Adrenal gland (tissue), 12 donors: ENCODE data around the gene LIPC. TPM values are rescaled to one million over a fixed set of nuclear protein-coding genes. Genes with fewer than 3 reads are reported as not detected.

Experiments used
- DNase-seq, 7 donors: peaks; one replicate each; pipeline ENCODE4 v3.0.0-alpha.2; 2019 to 2020
- H3K27ac ChIP-seq, 5 donors: fragments of 200-600 bp; sonication (generic) in 4 of 5; 1 replicate in 3 of 5; 2 replicates in 2 of 5; pipeline versions ENCODE4 v1.5.1 to v1.8.0; 2016 to 2020; ENCODE audit warnings: mild to moderate bottlenecking in 1 of 5
- H3K27me3 ChIP-seq: fragments of 200-600 bp; 2 replicates; pipeline ENCODE4 v1.8.0; 2021
- H3K36me3 ChIP-seq, 2 donors: fragments of 200-600 bp; replicated peaks in 1 of 2; 1 replicate in 1 of 2; 2 replicates in 1 of 2; pipeline versions ENCODE4 v1.5.1 to v1.8.0; 2018 to 2022
- H3K4me1 ChIP-seq, 2 donors: fragments of 200-600 bp; replicated peaks in 1 of 2; 1 replicate in 1 of 2; 2 replicates in 1 of 2; pipeline versions ENCODE4 v1.5.1 to v1.8.0; 2018 to 2021
- H3K4me3 ChIP-seq, 4 donors: fragments of 200-600 bp; sonication (generic) in 3 of 4; one replicate each; pipeline ENCODE4 v1.5.1; 2016 to 2018
- H3K9me3 ChIP-seq, 3 donors: fragments of 200-600 bp; sonication (generic) in 1 of 3; replicated peaks in 1 of 3; 1 replicate in 2 of 3; 2 replicates in 1 of 3; pipeline versions ENCODE4 v1.5.1 to v1.8.0; 2016 to 2021
- CTCF ChIP-seq, 6 experiments: fragments of 450-650 bp in 4 of 6; fragments of 200-600 bp in 2 of 6; sonication (generic) in 1 of 6; IDR thresholded peaks; 1 replicate in 5 of 6; 2 replicates in 1 of 6; pipeline versions ENCODE4 v1.5.1 to v1.8.0; 2016 to 2021; ENCODE audit warnings: antibody characterized with exemption in 6 of 6, mild to moderate bottlenecking in 2 of 6, moderate library complexity in 1 of 6
- POLR2A ChIP-seq, 2 donors: fragments of 450-650 bp; IDR thresholded peaks; one replicate each; pipeline ENCODE4 v1.6.1; 2017; ENCODE audit warnings: antibody characterized with exemption in 2 of 2, mild to moderate bottlenecking in 2 of 2, moderate library complexity in 1 of 2
- WGBS, 4 donors: extraction: QIAGEN DNeasy Blood & Tissue Kit in 2 of 4; methylation state at CpG; one replicate each; pipeline versions ENCODE4 v1.1.5 to v1.1.7; 2013 to 2017; 5-methylcytosine and 5-hydroxymethylcytosine counted together
- intact Hi-C, 2 donors: fragments of 100-400 bp; cut with DNase I; formaldehyde crosslinking; loops; one replicate each; pipeline versions ENCODE4 v1.14.1 to v1.15.0; 2022 to 2023
- polyA plus RNA-seq, 3 donors: library from polyadenylated mRNA; stranded (reverse); fragments of 200-250 nt in 2 of 3; fragments of 350-450 nt in 1 of 3; fragmentation: Illumina TruSeq in 1 of 3; extraction: RNeasy Lipid Tissue Mini Kit (QIAGEN cat#74804) in 1 of 3; gene quantifications; one replicate each; pipeline ENCODE4 v1.2.3, GENCODE V29; 2013 to 2014
- total RNA-seq, 9 donors: library from RNA; depleted of rRNA in 4 of 9; stranded (reverse); fragments of >200 nt in 4 of 9; fragments of 120-200 nt in 1 of 9; fragmentation: NEBNext Ultra II Directional in 1 of 9; extraction: Animal tissue kit (Norgen Biotek cat#: 25700) in 1 of 9; gene quantifications; one replicate each; pipeline versions ENCODE4 v1.1.0 to v1.2.4, GENCODE V29; 2013 to 2023
- donor health status: healthy with polysubstance abuse.
- donor health status: Bipolar disorder and iron deficiency.
- donor health status: DM: yes; HTN: yes; CAD: no.
- donor health status: DM: no; HTN: no; CAD: no.
- donor health status: DM: no; HTN: no; CAD: no.
- donor health status: DM: yes; HTN: yes; CAD: no.

LIPC gene
- total and polyA plus RNA-seq, 12 donors, result 0.11 to 1.0 (median 0.24) TPM; not detected in 5

DNA sequence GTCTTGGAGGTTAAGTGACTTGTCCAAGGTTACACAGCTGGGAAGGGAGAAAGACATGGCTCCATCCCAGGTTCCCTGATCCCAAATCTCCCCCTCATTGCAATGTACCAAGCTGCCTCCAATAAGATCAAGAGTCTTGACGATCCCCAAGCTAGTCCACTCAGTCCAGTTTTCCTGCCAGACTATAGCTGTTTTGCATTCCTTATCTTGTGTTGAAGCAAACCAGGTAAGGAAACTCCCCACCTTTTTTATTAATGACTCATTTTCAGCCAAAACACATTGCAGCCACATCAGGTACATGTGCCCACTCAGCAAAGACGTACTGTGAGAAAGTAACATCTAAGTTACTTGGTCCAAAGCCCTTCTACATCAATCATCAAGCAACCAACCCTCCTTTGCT lies 41.9 kb downstream of the LIPC start:
- TF ChIP-seq CTCF (IDR thresholded peaks at IDR 0.05) (no peak), POLR2A (IDR thresholded peaks at IDR 0.05) (no peak)
- Histone ChIP-seq H3K9me3 (no peaks in the 10 kb centered on the region), H3K4me1 (no peaks in the 10 kb centered on the region), H3K27ac (peak overlapping the region in 1 of 5 donors; percentile 41), H3K36me3 (no peaks in the 10 kb centered on the region), H3K4me3 (no peak overlapping the region), H3K27me3 (no peaks in the 10 kb centered on the region)
- intact Hi-C loops, result no loop called here
- 38 to 62% (median 50%) methylated on average over 2 of the region's 2 CpGs for WGBS, 4 donors
- DNase-seq, result no peak

GRCh38 chr15:58474741-58475323 lies 43.0 kb downstream of the LIPC start:
- 69 to 89% (median 79%) methylated on average over 1 of the region's 1 CpG for WGBS, 4 donors
- Histone ChIP-seq H3K4me1 (no peaks in the 10 kb centered on the region), H3K27me3 (no peaks in the 10 kb centered on the region), H3K4me3 (no peak overlapping the region), H3K36me3 (no peaks in the 10 kb centered on the region), H3K27ac (peak overlapping the region in 1 of 5 donors; percentile 33), H3K9me3 (no peaks in the 10 kb centered on the region)
- TF ChIP-seq POLR2A (IDR thresholded peaks at IDR 0.05) (no peak), CTCF (IDR thresholded peaks at IDR 0.05) (no peak)
- no peak for DNase-seq
- intact Hi-C loops, result no loop called here

GRCh38 chr15:58475573-58476524 lies 44.1 kb downstream of the LIPC start:
- Histone ChIP-seq H3K27me3 (no peaks in the 10 kb centered on the region), H3K4me3 (no peak overlapping the region), H3K9me3 (no peaks in the 10 kb centered on the region), H3K36me3 (no peaks in the 10 kb centered on the region), H3K27ac (peak overlapping the region in 1 of 5 donors; percentile 41), H3K4me1 (no peaks in the 10 kb centered on the region)
- intact Hi-C loops, result no loop called here
- 81 to 92% (median 86%) methylated on average over 7 of the region's 7 CpGs for WGBS, 4 donors
- TF ChIP-seq CTCF (IDR thresholded peaks at IDR 0.05) (no peak), POLR2A (IDR thresholded peaks at IDR 0.05) (no peak)
- no peak for DNase-seq

DNA sequence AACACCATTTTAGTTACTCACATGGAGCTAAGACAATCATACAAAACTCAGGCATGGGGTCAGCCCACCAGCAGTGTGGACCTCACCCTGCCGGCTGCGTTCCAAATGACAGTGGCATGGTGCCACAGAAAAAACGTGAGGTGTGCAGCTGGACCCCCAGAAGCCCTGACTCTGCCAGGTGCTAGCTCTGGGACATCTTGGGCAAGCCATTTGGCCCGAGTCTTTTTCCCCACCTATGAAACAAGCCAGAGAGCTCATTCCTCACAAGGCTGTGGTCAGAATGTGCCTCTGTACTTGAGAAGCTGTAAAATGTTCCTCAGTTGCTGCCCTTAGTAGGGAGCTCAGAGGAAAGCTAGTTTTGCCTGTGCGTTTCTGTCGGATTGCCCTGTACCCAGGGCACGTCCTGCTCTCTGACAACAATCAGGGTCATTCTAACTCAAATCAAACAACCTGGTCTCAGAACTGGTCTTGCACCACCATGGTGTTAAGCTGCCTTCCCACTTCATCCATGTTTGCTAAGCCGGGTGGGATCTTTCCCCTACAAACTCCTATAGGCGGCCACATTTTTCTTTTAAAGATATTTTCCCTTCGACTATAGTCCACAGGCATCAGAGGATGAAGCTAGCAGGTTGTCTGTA lies 44.9 kb downstream of the LIPC start:
- H3K9me3 ChIP-seq, result no peaks in the 10 kb centered on the region
- H3K27me3 ChIP-seq, result no peaks in the 10 kb centered on the region
- H3K4me1 ChIP-seq, result no peaks in the 10 kb centered on the region
- TF ChIP-seq CTCF (IDR thresholded peaks at IDR 0.05), result no peak
- TF ChIP-seq POLR2A (IDR thresholded peaks at IDR 0.05), result no peak
- no peak for DNase-seq
- H3K36me3 ChIP-seq, result no peaks in the 10 kb centered on the region
- H3K27ac ChIP-seq, result no peak overlapping the region
- no peak overlapping the region for H3K4me3 ChIP-seq
- WGBS, 4 donors, result 69 to 78% (median 76%) methylated on average over 10 of the region's 10 CpGs
- intact Hi-C loops, result no loop called here
